Measurements from ENCODE around the gene MEGF9. TPM values are rescaled to one million over a fixed set of nuclear protein-coding genes. Genes with fewer than 3 reads are reported as not detected.

Gene MEGF9
- total and polyA plus RNA-seq, 7 experiments from 2014 or later = 3.9 to 35.4 (median 11.1) TPM

DNA sequence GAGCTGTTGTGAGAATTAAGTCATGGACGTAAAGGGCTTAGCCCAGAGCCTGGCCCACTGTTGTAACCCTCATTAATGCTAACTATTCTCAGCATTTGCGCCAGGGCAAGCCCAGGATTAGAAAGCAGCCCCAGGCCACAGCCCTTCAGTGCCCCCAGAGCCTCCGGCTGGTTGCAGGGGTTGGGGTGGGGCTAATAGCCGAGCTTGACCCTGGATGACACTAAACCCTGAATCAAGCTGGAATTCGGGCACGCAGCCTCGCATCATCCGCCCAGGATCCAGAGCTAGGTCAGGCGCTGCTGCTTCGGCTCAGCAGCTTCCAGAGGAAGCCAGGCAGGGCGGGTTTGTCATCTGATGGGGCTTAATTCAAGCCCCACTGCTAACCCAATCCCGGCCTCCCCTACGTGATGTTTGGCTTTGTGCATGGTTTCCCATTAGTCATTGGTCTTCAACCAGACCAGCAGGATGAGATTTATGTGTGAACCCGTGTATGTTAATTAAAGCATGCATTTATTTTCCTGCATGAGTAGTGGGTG is 1.2 kb upstream of the MEGF9 start:
- Mint-ChIP-seq H3K27me3 (no peaks in the 10 kb centered on the region), H3K9me3 (no peaks in the 10 kb centered on the region), H3K36me3 (peaks cover 0 to 1% (median 0%) of the 10 kb centered on the region in 5 donors), H3K4me3 (peak overlapping the region; percentile 77 to 98 (median 86)), H3K4me1 (peaks cover 17 to 37% (median 29%) of the 10 kb centered on the region in 7 donors), H3K27ac (peak overlapping the region in 6 of 9 donors; percentile 1 to 31 (median 9))
- Histone ChIP-seq H3K27me3 (ENCODE audit: control insufficient read depth in 2 of 2, insufficient read depth in 2 of 2, low read length in 2 of 2) (no peaks in the 10 kb centered on the region), H3K9me3 (ENCODE audit: control insufficient read depth in 2 of 3, low read length in 3 of 3) (no peaks in the 10 kb centered on the region), H3K4me3 (ENCODE audit: low read length) (no peak overlapping the region), H3K4me1 (ENCODE audit: control insufficient read depth in 2 of 2, insufficient read depth in 2 of 2, low read length in 2 of 2) (peaks cover 22% of the 10 kb centered on the region in 2 donors), H3K27ac (ENCODE audit: low read depth, low read length) (no peak overlapping the region), H3K36me3 (ENCODE audit: control insufficient read depth in 2 of 3, insufficient read depth in 3 of 3, low read length in 3 of 3) (peaks cover 0 to 3% (median 0%) of the 10 kb centered on the region in 3 experiments)
- POLR2A ChIA-PET = interaction anchor here (0.9 to 1.3 kb wide), 2 partner anchors 78 to 1549 kb away, joined by 3 to 5 read pairs; partner anchors contain the start of genes FBXW2, MRRF and RBM18
- ATAC-seq (no peak), DNase-seq (no peak)
- intact Hi-C loops (cut with micrococcal nuclease) = loop anchor here (2.0 kb wide), 6 partner anchors 77 to 655 kb away; partner anchors contain the start of genes FBXW2 (in 1 of the 2), PSMD5 (in 1 of the 2), RAB14 (in 1 of the 2) and STOM (in 1 of the 2)
- CTCF ChIA-PET = no interaction called here

DNA sequence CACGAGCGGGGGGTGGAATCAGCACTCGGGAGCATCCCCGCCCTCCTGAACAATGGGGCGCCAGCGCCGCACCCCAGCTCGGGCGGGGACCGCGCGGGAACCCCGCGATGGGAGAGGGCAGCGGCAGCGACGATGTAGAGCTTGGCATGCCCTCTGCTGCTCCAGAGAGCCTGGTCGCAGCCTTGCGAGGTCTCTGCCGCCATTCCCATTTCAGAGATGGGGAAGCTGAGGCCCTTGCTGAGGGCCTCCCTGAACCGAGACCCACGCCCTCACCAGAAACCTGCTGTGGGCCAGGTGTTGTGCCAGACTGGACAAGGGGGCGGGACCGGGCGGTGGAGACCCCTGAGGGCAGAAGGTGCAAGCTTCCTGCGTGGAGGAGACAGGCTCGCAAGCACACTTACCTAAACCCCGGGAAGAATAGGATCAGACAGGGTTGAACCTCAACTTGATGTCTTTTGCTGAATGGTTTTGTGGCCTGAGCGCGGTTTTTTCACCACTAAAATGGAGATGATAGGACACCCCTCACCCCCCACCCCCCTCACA is 647 bp upstream of the MEGF9 start:
- CTCF ChIA-PET = interaction anchor here (0.6 kb wide), 1 partner anchor 91 kb away, joined by 4 read pairs; no protein-coding TSS in a partner anchor
- POLR2A ChIA-PET = interaction anchor here (0.9 to 1.3 kb wide), 3 partner anchors 20 to 1549 kb away, joined by 3 to 5 read pairs (median 3); partner anchors contain the start of genes FBXW2, MRRF and RBM18
- peaks cover 0 to 3% (median 0%) of the 10 kb centered on the region in 3 experiments for H3K36me3 ChIP-seq (ENCODE audit: control insufficient read depth in 2 of 3, insufficient read depth in 3 of 3, low read length in 3 of 3)
- H3K9me3 ChIP-seq (ENCODE audit: control insufficient read depth in 2 of 3, low read length in 3 of 3) = no peaks in the 10 kb centered on the region
- H3K9me3 Mint-ChIP-seq = no peaks in the 10 kb centered on the region
- H3K4me1 ChIP-seq (ENCODE audit: control insufficient read depth in 2 of 2, insufficient read depth in 2 of 2, low read length in 2 of 2) = peaks cover 22% of the 10 kb centered on the region in 2 donors
- peaks cover 0 to 1% (median 0%) of the 10 kb centered on the region in 5 donors for H3K36me3 Mint-ChIP-seq
- H3K27me3 Mint-ChIP-seq = no peaks in the 10 kb centered on the region
- peak overlapping the region in 5 of 9 donors; percentile 31 to 87 (median 86) for H3K27ac Mint-ChIP-seq
- peaks cover 17 to 41% (median 33%) of the 10 kb centered on the region in 7 donors for H3K4me1 Mint-ChIP-seq
- H3K27ac ChIP-seq (ENCODE audit: low read depth, low read length) = peak overlapping the region; percentile 79
- ATAC-seq (no peak), DNase-seq (no peak)
- no peaks in the 10 kb centered on the region for H3K27me3 ChIP-seq (ENCODE audit: control insufficient read depth in 2 of 2, insufficient read depth in 2 of 2, low read length in 2 of 2)
- peak overlapping the region; percentile 77 to 98 (median 86) for H3K4me3 Mint-ChIP-seq
- H3K4me3 ChIP-seq (ENCODE audit: low read length) = peak overlapping the region; percentile 85
- intact Hi-C loops (cut with micrococcal nuclease) = loop anchor here (1.0 to 5.0 kb wide), 17 partner anchors 78 to 656 kb away; partner anchors contain the start of genes CDK5RAP2 (in 2 of the 2), CNTRL (in 2 of the 2), FBXW2 (in 2 of the 2) and PSMD5 (in 2 of the 2)

DNA sequence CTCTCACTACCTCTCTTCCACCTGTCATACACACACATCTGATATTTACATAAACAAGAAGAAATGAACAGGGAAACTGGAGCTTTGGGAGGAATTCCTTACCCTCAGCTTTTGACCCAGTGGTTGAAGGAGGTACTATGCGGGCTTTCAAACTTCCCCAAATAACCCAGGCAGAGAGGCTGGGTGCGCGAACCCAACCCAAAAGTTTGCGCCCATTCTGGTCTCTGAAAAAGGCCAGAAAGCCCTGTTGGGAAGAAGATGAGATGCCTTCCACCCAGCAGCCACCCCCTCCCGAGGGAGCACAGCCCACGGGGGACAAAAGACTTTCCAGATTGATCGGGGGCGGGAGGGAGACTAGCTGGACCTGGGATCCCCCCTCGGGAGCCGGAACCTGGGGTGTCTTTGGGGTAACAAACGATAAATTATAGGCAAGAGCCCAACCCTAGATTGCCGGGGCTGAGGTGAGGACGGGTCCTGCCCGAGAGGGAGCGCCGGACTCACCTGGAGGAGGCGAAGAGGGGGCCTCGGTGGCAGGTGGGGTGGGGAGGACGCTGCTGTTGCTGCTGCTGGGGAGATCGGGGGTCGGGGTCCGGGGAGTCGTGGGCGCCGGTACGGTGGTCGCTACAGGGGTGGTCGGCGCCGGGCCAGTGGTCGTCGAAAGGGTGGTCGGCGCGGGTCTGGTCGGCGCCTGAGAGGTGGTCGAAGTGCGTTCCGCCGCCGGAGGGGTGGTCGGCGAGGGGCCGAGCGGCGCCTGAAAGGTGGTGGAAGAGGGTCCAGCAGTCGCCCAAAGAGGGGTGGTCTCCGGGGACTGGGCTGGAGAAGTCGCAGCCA is 798 bp downstream of the MEGF9 start:
- H3K4me3 ChIP-seq (ENCODE audit: low read length) = peak overlapping the region; percentile 85
- H3K27me3 Mint-ChIP-seq = no peaks in the 10 kb centered on the region
- peaks cover 19 to 45% (median 37%) of the 10 kb centered on the region in 7 donors for H3K4me1 Mint-ChIP-seq
- peak overlapping the region; percentile 27 to 98 (median 87) for H3K27ac Mint-ChIP-seq
- H3K27me3 ChIP-seq (ENCODE audit: control insufficient read depth in 2 of 2, insufficient read depth in 2 of 2, low read length in 2 of 2) = no peaks in the 10 kb centered on the region
- CTCF ChIA-PET = no interaction called here
- H3K9me3 Mint-ChIP-seq = no peaks in the 10 kb centered on the region
- peaks cover 0 to 3% (median 0%) of the 10 kb centered on the region in 3 experiments for H3K36me3 ChIP-seq (ENCODE audit: control insufficient read depth in 2 of 3, insufficient read depth in 3 of 3, low read length in 3 of 3)
- peak overlapping the region; percentile 79 for H3K27ac ChIP-seq (ENCODE audit: low read depth, low read length)
- ATAC-seq = no peak
- peaks cover 22% of the 10 kb centered on the region in 2 donors for H3K4me1 ChIP-seq (ENCODE audit: control insufficient read depth in 2 of 2, insufficient read depth in 2 of 2, low read length in 2 of 2)
- intact Hi-C loops (cut with micrococcal nuclease) = loop anchor here (1.0 to 5.0 kb wide), 18 partner anchors 79 to 657 kb away; partner anchors contain the start of genes CDK5RAP2 (in 2 of the 2), CNTRL (in 2 of the 2), FBXW2 (in 2 of the 2) and PSMD5 (in 2 of the 2)
- H3K4me3 Mint-ChIP-seq = peak overlapping the region; percentile 79 to 98 (median 86)
- no peaks in the 10 kb centered on the region for H3K9me3 ChIP-seq (ENCODE audit: control insufficient read depth in 2 of 3, low read length in 3 of 3)
- POLR2A ChIA-PET = no interaction called here
- peak in 4 of 9 donors; percentile 13 to 33 (median 15) for DNase-seq
- H3K36me3 Mint-ChIP-seq = peaks cover 0 to 1% (median 0%) of the 10 kb centered on the region in 5 donors

DNA sequence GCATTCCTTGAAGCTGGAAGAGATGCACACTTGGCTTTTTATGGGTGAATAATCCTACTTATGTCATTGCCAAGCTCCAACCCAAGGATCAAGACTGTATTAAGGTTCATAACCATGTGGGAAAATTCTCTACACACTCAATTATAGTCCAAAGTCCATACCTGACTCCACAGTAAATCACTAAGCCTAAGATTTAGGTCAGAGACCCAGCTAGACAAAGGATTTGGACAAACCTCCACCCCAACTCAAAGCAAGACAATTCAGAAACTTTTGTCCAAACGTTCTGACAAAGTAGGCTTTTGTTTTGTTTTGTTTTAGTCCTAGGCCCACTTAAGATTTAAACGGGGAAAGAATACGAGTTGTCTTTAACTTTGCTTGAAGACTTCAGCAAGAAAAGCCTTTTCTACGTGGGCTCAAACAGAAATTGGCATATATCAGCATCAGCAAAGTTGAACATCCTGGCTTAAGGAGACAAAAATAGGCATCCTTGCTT is 1.7 kb downstream of the MEGF9 start:
- ChIA-PET POLR2A (interaction anchor here (0.5 kb wide), 1 partner anchor 90 kb away, joined by 3 read pairs; no protein-coding TSS in a partner anchor), CTCF (interaction anchor here (0.8 to 1.1 kb wide), 3 partner anchors 49 to 93 kb away, joined by 3 to 4 read pairs (median 3); no protein-coding TSS in a partner anchor)
- no peak for DNase-seq
- H3K36me3 Mint-ChIP-seq = peaks cover 0 to 2% (median 0%) of the 10 kb centered on the region in 5 donors
- peaks cover 19 to 45% (median 37%) of the 10 kb centered on the region in 7 donors for H3K4me1 Mint-ChIP-seq
- Histone ChIP-seq H3K9me3 (ENCODE audit: control insufficient read depth in 2 of 3, low read length in 3 of 3) (no peaks in the 10 kb centered on the region), H3K27ac (ENCODE audit: low read depth, low read length) (peak overlapping the region; percentile 79), H3K36me3 (ENCODE audit: control insufficient read depth in 2 of 3, insufficient read depth in 3 of 3, low read length in 3 of 3) (peaks cover 0 to 3% (median 0%) of the 10 kb centered on the region in 3 experiments), H3K4me1 (ENCODE audit: control insufficient read depth in 2 of 2, insufficient read depth in 2 of 2, low read length in 2 of 2) (peaks cover 22% of the 10 kb centered on the region in 2 donors), H3K4me3 (ENCODE audit: low read length) (peak overlapping the region; percentile 85), H3K27me3 (ENCODE audit: control insufficient read depth in 2 of 2, insufficient read depth in 2 of 2, low read length in 2 of 2) (no peaks in the 10 kb centered on the region)
- H3K4me3 Mint-ChIP-seq = peak overlapping the region; percentile 79 to 98 (median 86)
- intact Hi-C loops (cut with micrococcal nuclease) = loop anchor here (1.0 to 5.0 kb wide), 5 partner anchors 95 to 655 kb away; partner anchors contain the start of genes RAB14 (in 1 of the 2) and TRAF1 (in 1 of the 2)
- no peaks in the 10 kb centered on the region for H3K27me3 Mint-ChIP-seq
- no peak for ATAC-seq
- H3K27ac Mint-ChIP-seq = peak overlapping the region; percentile 77 to 98 (median 89)
- H3K9me3 Mint-ChIP-seq = no peaks in the 10 kb centered on the region

DNA sequence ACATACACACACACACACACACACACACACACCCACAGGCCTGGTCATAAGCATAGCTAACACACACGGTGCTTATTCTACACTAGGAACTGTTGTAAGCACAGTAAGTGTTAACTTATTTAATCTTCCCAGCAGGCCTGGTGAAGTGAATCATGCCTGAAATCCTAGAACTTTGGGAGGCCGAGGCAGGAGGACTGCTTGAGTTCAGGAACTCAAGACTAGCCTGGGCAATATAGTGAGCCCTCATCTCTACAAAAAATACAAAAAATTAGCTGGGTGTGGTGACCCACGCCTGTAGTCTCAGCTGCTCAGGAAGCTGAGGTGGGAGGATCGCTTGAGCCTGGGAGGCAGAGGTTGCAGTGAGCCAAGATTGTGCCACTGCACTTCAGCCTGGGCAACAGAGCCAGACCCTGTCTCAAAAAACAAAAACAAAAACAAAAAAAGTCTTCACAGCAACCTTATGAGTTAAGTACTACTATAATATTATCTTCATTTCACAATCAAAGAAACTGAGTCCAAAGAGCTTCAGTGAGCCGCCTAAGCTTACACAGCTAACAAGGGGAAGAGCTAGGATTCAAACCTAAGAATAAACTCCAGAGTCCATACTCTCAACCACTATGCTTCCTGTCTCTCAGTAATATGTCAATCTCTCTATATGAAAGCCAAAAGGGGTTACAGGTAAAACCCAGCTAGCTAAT is 2.3 kb downstream of the MEGF9 start:
- peaks cover 22% of the 10 kb centered on the region in 2 donors for H3K4me1 ChIP-seq (ENCODE audit: control insufficient read depth in 2 of 2, insufficient read depth in 2 of 2, low read length in 2 of 2)
- CTCF ChIA-PET = interaction anchor here (0.8 to 1.1 kb wide), 4 partner anchors 44 to 92 kb away, joined by 3 to 4 read pairs (median 3); no protein-coding TSS in a partner anchor
- no peak for ATAC-seq

More for the DNA sequence above, 2.3 kb downstream of the MEGF9 start:
- H3K36me3 ChIP-seq (ENCODE audit: control insufficient read depth in 2 of 3, insufficient read depth in 3 of 3, low read length in 3 of 3) = peaks cover 0 to 3% (median 0%) of the 10 kb centered on the region in 3 experiments
- no peaks in the 10 kb centered on the region for H3K27me3 ChIP-seq (ENCODE audit: control insufficient read depth in 2 of 2, insufficient read depth in 2 of 2, low read length in 2 of 2)
- H3K27ac ChIP-seq (ENCODE audit: low read depth, low read length) = peak overlapping the region; percentile 79
- intact Hi-C loops (cut with micrococcal nuclease) = loop anchor here (5.0 kb wide), 4 partner anchors 95 to 655 kb away; partner anchors contain the start of genes RAB14 (in 1 of the 2) and TRAF1 (in 1 of the 2)
- H3K27me3 Mint-ChIP-seq = no peaks in the 10 kb centered on the region
- peak in 2 of 9 donors; percentile 3 to 8 for DNase-seq
- H3K27ac Mint-ChIP-seq = peak overlapping the region; percentile 77 to 98 (median 89)
- H3K4me3 ChIP-seq (ENCODE audit: low read length) = peak overlapping the region; percentile 85
- POLR2A ChIA-PET = interaction anchor here (0.5 to 0.6 kb wide), 2 partner anchors 89 to 488 kb away, joined by 3 to 5 read pairs; no protein-coding TSS in a partner anchor
- peaks cover 0 to 6% (median 0%) of the 10 kb centered on the region in 5 donors for H3K36me3 Mint-ChIP-seq
- H3K4me1 Mint-ChIP-seq = peaks cover 19 to 50% (median 42%) of the 10 kb centered on the region in 7 donors
- no peaks in the 10 kb centered on the region for H3K9me3 ChIP-seq (ENCODE audit: control insufficient read depth in 2 of 3, low read length in 3 of 3)
- peak overlapping the region; percentile 79 to 98 (median 86) for H3K4me3 Mint-ChIP-seq
- no peaks in the 10 kb centered on the region for H3K9me3 Mint-ChIP-seq

All from naive thymus-derived CD4-positive, alpha-beta T cell (primary cell).